ENCODE measurements around the gene PKN2. TPM values are rescaled to one million over a fixed set of nuclear protein-coding genes. Genes with fewer than 3 reads are reported as not detected.

Gene PKN2
- total and polyA plus RNA-seq, 2 of the 4 experiments (the other 2 are of a cell fraction) = 12.7 to 22.2 TPM

- Histone ChIP-seq H2AFZ (replicated peaks; ENCODE audit: low read length, poor library complexity) (no peak overlapping the region), H3K9me1 (ENCODE audit: insufficient read depth, low read length) (0 out of 2 replicates have a peak, but pooled peaks cover 2% of the 10 kb centered on the region), H2AK5ac (ENCODE audit: low read depth, low read length) (no peak overlapping the region), H2BK120ac (ENCODE audit: low read depth, low read length) (no peak overlapping the region), H2AK9ac (replicated peaks; ENCODE audit: low read depth, low read length, poor library complexity) (no peak overlapping the region), H2BK20ac (ENCODE audit: low read depth, low read length) (no peak overlapping the region), H3K27me3 (ENCODE audit: control insufficient read depth, insufficient read depth, low read length) (no peaks in the 10 kb centered on the region), H2BK5ac (ENCODE audit: low read depth, low read length, poor library complexity, severe bottlenecking) (no peak overlapping the region), H3K4me2 (ENCODE audit: low read depth, low read length) (no peak overlapping the region), H4K8ac (ENCODE audit: low read depth in 2 of 2, low read length in 2 of 2) (no peak overlapping the region), H2BK15ac (ENCODE audit: low read depth, low read length) (no peak overlapping the region), H4K5ac (ENCODE audit: low read depth, low read length) (no peak overlapping the region), H4K20me1 (ENCODE audit: insufficient read depth, low read length) (peaks cover 4% of the 10 kb centered on the region; the same call in 1 of the 2 replicates), H3K27ac (ENCODE audit: insufficient read depth, low read length) (no peak overlapping the region), H3K4me3 (ENCODE audit: insufficient read depth, low read depth, low read length) (no peak overlapping the region), H3K36me3 (ENCODE audit: control insufficient read depth, insufficient read depth, low read length) (peaks cover 20% of the 10 kb centered on the region), H3K56ac (ENCODE audit: extremely low read depth, insufficient read depth, low read length) (no peak overlapping the region), H4K91ac (ENCODE audit: insufficient read depth, low read depth, low read length) (no peak overlapping the region; the same call in 1 of the 2 replicates), H3K18ac (ENCODE audit: low read depth, low read length) (no peak overlapping the region), H3K9ac (ENCODE audit: low read depth, low read length) (no peak overlapping the region), H3K9me3 (ENCODE audit: control insufficient read depth, insufficient read depth, low read length) (no peaks in the 10 kb centered on the region), H3K4ac (ENCODE audit: low read depth, low read length) (no peak overlapping the region), H3K79me1 (ENCODE audit: low read depth in 1 of 2, low read length in 2 of 2) (peaks cover 19 to 23% of the 10 kb centered on the region in 2 experiments), H3K4me1 (ENCODE audit: control insufficient read depth, insufficient read depth, low read length) (no peaks in the 10 kb centered on the region), H3K23ac (ENCODE audit: low read depth, low read length) (no peak overlapping the region), H3K14ac (replicated peaks; ENCODE audit: low read depth, low read length) (no peak overlapping the region)
- BruUV-seq (replicated peaks) = no TSS peak
- ATAC-seq (ENCODE audit: low read depth) (peak; percentile 72), DNase-seq (peak; percentile 72)
- intact Hi-C loops (cut with micrococcal nuclease) = no loop called here
- in situ Hi-C loops (cut with MboI; ENCODE audit: low sequenced_read_pairs) = no loop called here
- dilution Hi-C loops (cut with HindIII; ENCODE audit: low sequenced_read_pairs, unreplicated experiment) = no loop called here
- no CpG with 5 or more reads among the region's 3 CpGs for whole genome bisulfite sequencing, 2 experiments (ENCODE audit: extremely low coverage in 2 of 2, insufficient read length in 1 of 2)
- CTCF ChIA-PET = no interaction called here
- POLR2A ChIA-PET (ENCODE audit: unreplicated experiment) = interaction anchor here (0.6 kb wide), 1 partner anchor 25 kb away, joined by 3 read pairs; no protein-coding TSS in a partner anchor
- no peak for TF ChIP-seq BHLHE40 (IDR thresholded peaks at IDR 0.05; ENCODE audit: low read depth, low read length)
- no peak for TF ChIP-seq SMC3 (IDR thresholded peaks at IDR 0.05; ENCODE audit: low read depth, low read length)
- no peak for TF ChIP-seq MAFK (IDR thresholded peaks at IDR 0.05; ENCODE audit: low read depth, low read length)
- peak; percentile 23; the same call in 1 of the 2 replicates for TF ChIP-seq NFE2L2 (IDR thresholded peaks at IDR 0.05; ENCODE audit: low read depth, low read length)
- 0 out of 2 replicates have a peak, but pooled peaks have one; percentile 9 for TF ChIP-seq CEBPB (IDR thresholded peaks at IDR 0.05; ENCODE audit: low read depth, low read length)
- no peak for TF ChIP-seq POLR2A (IDR thresholded peaks at IDR 0.05; ENCODE audit: low read depth, low read length)
- 0 out of 2 replicates have a peak, but pooled peaks have one; percentile 12 for TF ChIP-seq FOS (IDR thresholded peaks at IDR 0.05; ENCODE audit: low read depth, low read length)
- no peak for TF ChIP-seq ELK1 (IDR thresholded peaks at IDR 0.05; ENCODE audit: borderline replicate concordance, low read depth, low read length)
- no peak for TF ChIP-seq RFX5 (IDR thresholded peaks at IDR 0.05; ENCODE audit: low read depth, low read length)
- no peak for TF ChIP-seq CTCF (conservative IDR thresholded peaks at IDR 0.05; ENCODE audit: low read depth, low read length)
- no peak for TF ChIP-seq RAD21 (IDR thresholded peaks at IDR 0.05; ENCODE audit: low read length)
- no peak for TF ChIP-seq MAZ (IDR thresholded peaks at IDR 0.05; ENCODE audit: borderline replicate concordance, low read depth, low read length)
- TF ChIP-seq RCOR1 (IDR thresholded peaks at IDR 0.05; ENCODE audit: insufficient replicate concordance, low read length) = no peak
- TF ChIP-seq USF2 (IDR thresholded peaks at IDR 0.05; ENCODE audit: low read depth, low read length) = no peak
Observed at GRCh38 chr1:88773540-88774150, 89.6 kb downstream of the PKN2 start.
